ENCODE data around the gene ARHGEF19. TPM values are rescaled to one million over a fixed set of nuclear protein-coding genes. Genes with fewer than 3 reads are reported as not detected.
"Not testable (repeated sequence)": the region's sequence is repeated elsewhere in the genome, so short reads cannot be mapped to it uniquely, and the experiment has no call there.

The ARHGEF19 gene
- total RNA-seq, 1 donor: 9.9 TPM

DNA sequence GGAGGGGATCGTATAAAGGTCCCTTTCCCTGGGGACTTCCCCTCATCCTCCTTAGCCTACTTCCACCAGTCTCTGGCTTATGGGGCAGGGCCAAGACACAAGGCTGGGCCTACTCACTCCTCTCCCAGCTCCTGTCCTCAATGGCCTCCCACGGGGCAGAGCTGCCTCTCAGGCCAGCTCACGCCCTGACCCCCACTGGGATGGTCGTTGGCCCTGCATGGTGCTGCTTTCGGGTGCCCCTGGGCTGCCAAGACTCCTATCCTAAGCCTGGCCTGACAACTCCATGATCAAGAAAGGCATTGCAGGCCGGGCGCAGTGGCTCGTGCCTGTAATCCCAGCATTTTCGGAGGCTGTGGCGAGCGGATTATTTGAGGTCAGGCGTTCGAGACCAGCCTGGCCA is 18.3 kb upstream of the ARHGEF19 start:
- no peak overlapping the region for H3K4me3 ChIP-seq (ENCODE audit: low read depth, low read length)
- DNase-seq (ENCODE audit: low read depth): no peak
- TF ChIP-seq, protein P1, sequence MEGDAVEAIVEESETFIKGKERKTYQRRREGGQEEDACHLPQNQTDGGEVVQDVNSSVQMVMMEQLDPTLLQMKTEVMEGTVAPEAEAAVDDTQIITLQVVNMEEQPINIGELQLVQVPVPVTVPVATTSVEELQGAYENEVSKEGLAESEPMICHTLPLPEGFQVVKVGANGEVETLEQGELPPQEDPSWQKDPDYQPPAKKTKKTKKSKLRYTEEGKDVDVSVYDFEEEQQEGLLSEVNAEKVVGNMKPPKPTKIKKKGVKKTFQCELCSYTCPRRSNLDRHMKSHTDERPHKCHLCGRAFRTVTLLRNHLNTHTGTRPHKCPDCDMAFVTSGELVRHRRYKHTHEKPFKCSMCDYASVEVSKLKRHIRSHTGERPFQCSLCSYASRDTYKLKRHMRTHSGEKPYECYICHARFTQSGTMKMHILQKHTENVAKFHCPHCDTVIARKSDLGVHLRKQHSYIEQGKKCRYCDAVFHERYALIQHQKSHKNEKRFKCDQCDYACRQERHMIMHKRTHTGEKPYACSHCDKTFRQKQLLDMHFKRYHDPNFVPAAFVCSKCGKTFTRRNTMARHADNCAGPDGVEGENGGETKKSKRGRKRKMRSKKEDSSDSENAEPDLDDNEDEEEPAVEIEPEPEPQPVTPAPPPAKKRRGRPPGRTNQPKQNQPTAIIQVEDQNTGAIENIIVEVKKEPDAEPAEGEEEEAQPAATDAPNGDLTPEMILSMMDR (IDR thresholded peaks at IDR 0.05; ENCODE audit: insufficient read depth, low read depth, low read length): no peak

DNA sequence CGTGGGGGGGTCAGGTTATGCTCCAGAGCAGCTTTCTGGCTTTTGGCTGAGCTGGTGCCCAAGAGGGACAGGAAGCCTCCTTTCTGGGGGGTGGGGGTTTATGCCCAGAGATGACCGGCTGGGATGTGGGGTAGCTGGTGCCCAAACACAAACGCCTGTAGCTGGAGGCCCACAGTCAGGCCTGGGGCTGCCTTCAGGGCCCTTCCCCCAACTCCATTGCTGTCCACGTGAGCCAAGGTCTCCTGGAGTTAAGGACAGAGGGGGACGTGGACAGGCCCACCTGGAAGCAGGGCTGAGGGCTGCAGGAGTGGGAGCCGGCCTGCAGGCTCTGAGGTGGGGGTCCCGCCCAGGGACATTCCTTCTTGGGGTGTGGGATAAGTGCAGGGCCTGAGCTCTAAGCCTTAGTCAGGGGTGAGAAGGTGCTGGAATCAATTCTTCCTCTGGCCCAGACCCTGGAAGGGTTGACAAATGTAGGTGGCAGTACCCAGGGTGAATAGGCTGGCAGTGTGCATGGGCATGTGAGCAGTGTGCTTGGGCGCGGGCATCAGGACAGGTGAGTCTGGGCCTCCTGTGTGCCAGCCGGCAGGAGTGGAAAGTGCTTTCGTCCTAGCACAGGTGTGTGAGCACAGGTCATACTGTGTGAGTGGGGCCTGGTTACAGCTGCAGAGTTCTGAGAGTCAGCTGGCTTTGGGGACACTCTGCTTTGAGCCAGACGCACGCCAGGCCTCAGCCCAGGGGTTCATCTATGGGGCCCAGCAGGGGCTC is 17.7 kb upstream of the ARHGEF19 start:
- TF ChIP-seq, protein P1 (IDR thresholded peaks at IDR 0.05; ENCODE audit: insufficient read depth, low read depth, low read length): no peak
- no peak for DNase-seq (ENCODE audit: low read depth)
- H3K4me3 ChIP-seq (ENCODE audit: low read depth, low read length): no peak overlapping the region

DNA sequence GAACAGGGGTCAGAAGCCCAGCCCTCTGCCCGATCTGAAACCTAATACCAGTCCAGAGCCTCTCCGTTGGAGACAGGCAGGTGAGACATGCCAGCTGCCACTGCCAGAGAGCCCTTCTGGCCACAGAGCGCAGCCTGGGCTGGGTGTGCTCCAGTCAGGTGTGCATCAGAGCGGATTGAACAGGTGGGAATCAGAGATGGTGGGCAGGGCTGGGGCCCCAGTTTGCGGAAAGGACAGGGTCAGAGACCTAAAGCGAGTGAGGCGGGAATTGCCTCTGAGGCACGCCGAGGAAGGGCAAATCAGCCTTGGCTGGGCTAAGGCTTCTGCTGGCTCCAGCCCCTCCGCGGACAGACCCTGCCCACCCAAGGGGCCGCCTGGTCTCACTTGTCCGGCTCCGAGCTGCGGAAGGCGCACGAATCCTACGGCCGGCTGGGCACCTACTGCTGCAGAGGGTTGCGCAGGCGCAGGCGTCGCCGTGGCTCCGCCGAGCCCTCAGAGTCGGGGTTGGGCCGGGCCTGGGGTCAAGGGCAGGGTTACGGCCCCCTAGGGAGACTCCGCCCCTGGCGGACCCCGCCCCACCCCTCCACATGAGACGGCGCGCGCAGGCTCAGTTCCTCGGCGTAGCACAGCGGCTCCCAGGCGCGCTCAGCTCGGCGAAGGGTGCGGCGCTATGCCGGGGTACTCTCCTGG is 14.2 kb upstream of the ARHGEF19 start:
- TF ChIP-seq, protein P1 (IDR thresholded peaks at IDR 0.05; ENCODE audit: insufficient read depth, low read depth, low read length): no peak

DNA sequence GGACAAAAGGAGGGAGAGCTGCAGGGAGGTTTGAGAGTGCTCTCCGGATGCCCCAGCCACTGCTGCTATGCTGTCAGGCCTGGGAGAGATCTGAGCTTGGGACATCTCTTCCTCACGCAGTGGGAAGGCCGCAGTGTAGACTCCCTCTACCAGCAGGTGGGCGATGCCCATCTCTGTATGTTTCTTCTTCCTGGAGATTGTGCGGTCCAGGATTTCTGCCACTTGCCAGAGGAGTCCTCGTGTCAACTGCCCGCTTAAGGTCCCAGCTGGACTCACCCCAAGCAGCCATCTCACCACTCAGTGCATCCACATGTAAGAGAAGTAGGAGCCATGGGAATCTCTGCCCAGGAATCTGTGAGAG is 13.7 kb upstream of the ARHGEF19 start:
- no peak for DNase-seq (ENCODE audit: low read depth)
- TF ChIP-seq, protein P1 (IDR thresholded peaks at IDR 0.05; ENCODE audit: insufficient read depth, low read depth, low read length): no peak
- H3K4me3 ChIP-seq (ENCODE audit: low read depth, low read length): no peak overlapping the region

More for the DNA sequence above, 14.2 kb upstream of the ARHGEF19 start:
- peak overlapping the region; percentile 43 for H3K4me3 ChIP-seq (ENCODE audit: low read depth, low read length)
- peak; percentile 46 for DNase-seq (ENCODE audit: low read depth)

DNA sequence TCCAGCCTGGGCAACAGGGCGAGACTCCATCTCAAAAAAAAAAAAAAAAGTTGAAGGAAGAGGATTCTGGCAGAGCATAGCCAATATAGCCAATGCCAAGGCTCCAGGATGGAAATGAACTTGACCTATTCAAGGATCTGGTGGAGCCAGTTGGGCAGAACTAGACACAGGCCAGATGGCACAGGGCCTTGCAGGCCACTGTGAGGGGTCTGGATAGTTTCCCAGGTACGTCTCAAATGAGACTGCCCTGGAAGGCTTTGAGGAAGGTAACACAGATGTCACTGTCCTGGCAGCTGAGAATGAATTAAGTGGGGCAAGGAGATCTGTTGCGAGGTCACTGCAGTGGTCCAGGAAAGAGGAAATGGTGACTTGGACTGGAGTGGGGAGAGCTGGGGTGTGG is 12.0 kb upstream of the ARHGEF19 start:
- no peak for DNase-seq (ENCODE audit: low read depth)
- H3K4me3 ChIP-seq (ENCODE audit: low read depth, low read length): no peak overlapping the region
- TF ChIP-seq, protein P1 (IDR thresholded peaks at IDR 0.05; ENCODE audit: insufficient read depth, low read depth, low read length): no peak

DNA sequence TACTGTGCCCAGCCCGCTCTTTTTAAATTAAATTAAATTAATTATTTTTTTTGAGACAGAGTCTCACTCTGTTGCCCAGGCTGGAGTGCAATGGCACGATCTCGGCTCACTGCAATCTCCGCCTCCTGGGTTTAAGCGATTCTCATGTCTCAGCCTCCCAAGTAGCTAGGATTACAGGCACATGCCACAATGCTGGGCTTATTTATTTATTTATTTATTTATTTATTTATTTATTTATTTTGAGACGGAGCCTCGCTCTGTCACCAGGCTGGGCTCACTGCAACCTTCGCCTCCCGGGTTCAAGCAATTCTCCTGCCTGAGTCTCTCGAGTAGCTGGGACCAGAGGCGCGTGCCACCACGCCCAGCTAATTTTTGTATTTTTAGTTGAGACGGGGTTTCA is 10.3 kb upstream of the ARHGEF19 start:
- not testable (repeated sequence) for DNase-seq (ENCODE audit: low read depth); H3K4me3 ChIP-seq (ENCODE audit: low read depth, low read length)

DNA sequence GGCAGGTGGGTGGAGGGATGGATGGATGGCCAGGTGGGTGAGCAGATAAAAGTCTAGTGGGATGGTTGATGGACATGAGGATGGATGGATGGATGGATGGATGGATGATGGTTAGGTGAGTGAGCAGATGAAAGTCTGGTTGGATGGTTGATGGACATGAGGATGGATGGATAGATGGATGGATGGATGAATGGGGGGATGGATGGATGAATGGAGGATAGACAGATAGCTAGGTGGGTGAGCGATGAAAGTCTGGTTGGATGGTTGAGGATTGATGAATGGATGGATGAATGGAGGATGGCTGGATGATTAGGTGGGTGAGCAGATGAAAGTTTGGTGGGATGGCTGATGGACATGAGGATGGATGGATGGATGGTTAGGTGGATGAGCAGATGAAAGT is 9.0 kb upstream of the ARHGEF19 start:
- TF ChIP-seq, protein P1 (IDR thresholded peaks at IDR 0.05; ENCODE audit: insufficient read depth, low read depth, low read length): no peak
- H3K4me3 ChIP-seq (ENCODE audit: low read depth, low read length): no peak overlapping the region
- DNase-seq (ENCODE audit: low read depth): no peak
